K562 (cell line): ENCODE data around the gene TSPAN18. TPM values are rescaled to one million over a fixed set of nuclear protein-coding genes. Genes with fewer than 3 reads are reported as not detected.
A peak's percentile ranks its signal among the peaks of the same experiment; 100 is the strongest.

Experiments used
- BCL6 ChIP-seq: fragments of 250-450 bp; sonication (Bioruptor Pico); IDR thresholded peaks from 2 replicates; pipeline ENCODE4 v1.4.0; 2020
- HMGN3 ChIP-seq: IDR thresholded peaks from 2 replicates; pipeline ENCODE4 v1.6.1; 2011; ENCODE audit warnings: borderline replicate concordance, low read depth, mild to moderate bottlenecking, mixed read lengths, low read length; ENCODE audit not compliant: insufficient read length; ENCODE audit errors: extremely low read depth
- NFIX ChIP-seq: fragments of 250-450 bp; sonication (Bioruptor Pico); IDR thresholded peaks from 2 replicates; pipeline ENCODE4 v1.4.0; 2020; ENCODE audit warnings: low read depth, mild to moderate bottlenecking, moderate library complexity
- NFXL1 ChIP-seq: fragments of 450-650 bp; formaldehyde crosslinking; IDR thresholded peaks from 2 replicates; pipeline ENCODE4 v1.4.0; 2021; ENCODE audit warnings: mild to moderate bottlenecking
- SMAD4 ChIP-seq: fragments of 250-450 bp; sonication (Bioruptor Pico); conservative IDR thresholded peaks from 2 replicates; pipeline ENCODE4 v1.8.0; 2021; ENCODE audit warnings: inconsistent platforms, mild to moderate bottlenecking, moderate library complexity
- SMARCC2 ChIP-seq: fragments of 450-650 bp; IDR thresholded peaks from 2 replicates; pipeline ENCODE4 v1.6.1; 2017; ENCODE audit warnings: antibody characterized with exemption, moderate library complexity, mild to moderate bottlenecking, low read depth
- SMC3 ChIP-seq: conservative IDR thresholded peaks from 2 replicates; pipeline ENCODE4 v1.6.1; 2011; ENCODE audit warnings: low read depth, low read length, improper control_type of control experiment; ENCODE audit not compliant: insufficient read depth
- ZKSCAN1 ChIP-seq: fragments of 150-350 bp; IDR thresholded peaks from 2 replicates; pipeline ENCODE4 v1.6.1; 2016; ENCODE audit warnings: low read depth, low read length
- ZNF184 ChIP-seq: sonication (generic); formaldehyde crosslinking; IDR thresholded peaks from 2 replicates; pipeline ENCODE4 v1.5.0; 2020; ENCODE audit warnings: missing genetic modification reagents
- ZNF766 ChIP-seq: fragments of 200-800 bp; sonication (Bioruptor generic); conservative IDR thresholded peaks from 2 replicates; pipeline ENCODE4 v1.6.1; 2016; ENCODE audit warnings: missing genetic modification characterization, missing compliant biosample characterization
- polyA plus RNA-seq, 8 experiments: library from polyadenylated mRNA; depleted of rRNA in 4 of 8; stranded (reverse) in 5 of 8; unstranded in 3 of 8; fragments of >200 nt; fragmentation: Nextera tagmentation in 2 of 8; fragmentation: Illumina TruSeq in 1 of 8; extraction: Ambion mirVana in 2 of 8; extraction: Trizol in 1 of 8; gene quantifications; 2 replicates each; pipeline versions ENCODE4 v1.2.1 to v1.2.3, GENCODE V29; 2011 to 2014; ENCODE audit warnings: inconsistent platforms in 1 of 8, missing spikeins in 1 of 8
- total RNA-seq, 7 experiments: library from RNA; depleted of rRNA in 6 of 7; stranded (reverse); fragments of >200 nt in 6 of 7; fragmentation: Illumina TruSeq in 2 of 7; extraction: Trizol in 2 of 7; gene quantifications; 2 replicates each; pipeline versions ENCODE4 v1.2.1 to v1.2.3, GENCODE V29; 2011 to 2021; ENCODE audit warnings: low replicate concordance in 1 of 7
- TF ChIP-seq, protein P1 (sequence below): IDR thresholded peaks from 2 replicates; pipeline ENCODE4 v1.6.1; 2016; ENCODE audit warnings: missing genetic modification characterization, missing compliant biosample characterization
- TF ChIP-seq, protein P2 (sequence below): IDR thresholded peaks from 2 replicates; pipeline ENCODE4 v1.6.1; 2014; ENCODE audit warnings: antibody characterized with exemption
- TF ChIP-seq, protein P3 (sequence below): fragments of 200-600 bp; sonication (generic); IDR thresholded peaks from one replicate; pipeline ENCODE4 v1.6.1; 2012; ENCODE audit warnings: mild to moderate bottlenecking, low read depth, low read length, inconsistent platforms

Gene TSPAN18
- total and polyA plus RNA-seq, 9 of the 15 experiments (the other 6 are each of a cell fraction or from before 2014, with no cell fraction given) = 0.17 to 0.35 (median 0.22) TPM; not detected in 4

DNA sequence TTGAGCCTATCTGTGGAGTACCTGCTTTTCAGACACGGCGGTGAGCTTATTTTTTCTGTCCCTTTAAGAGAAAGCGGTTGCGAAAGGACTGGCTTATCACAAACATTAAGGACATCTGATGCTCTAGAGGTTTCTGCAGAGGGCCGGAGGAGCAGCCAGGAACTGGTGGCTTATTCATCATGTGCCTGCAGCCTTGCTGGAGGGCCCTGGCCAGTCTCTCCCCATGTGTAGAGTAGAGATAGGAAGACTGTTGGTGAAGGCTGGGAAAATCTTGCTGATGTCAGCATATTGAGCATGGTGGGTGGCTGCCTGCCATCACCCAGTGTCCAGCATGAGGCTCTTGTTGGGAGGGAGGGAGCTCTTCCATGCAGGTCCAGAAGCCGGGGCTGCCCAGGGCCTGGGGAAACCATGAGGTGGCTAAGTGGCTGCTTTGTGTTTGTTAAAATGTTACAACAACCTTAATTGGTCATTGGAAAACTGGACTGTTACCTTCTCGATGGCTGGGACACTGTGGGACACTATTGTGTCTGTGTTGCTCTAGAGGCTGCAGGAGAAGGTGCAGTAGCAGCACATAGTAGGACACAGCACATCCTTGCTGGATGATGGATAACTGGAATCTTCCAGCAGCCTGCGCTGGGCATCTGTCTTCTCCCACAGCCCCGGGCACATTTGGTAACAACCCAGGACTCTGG lies 54.3 kb downstream of the TSPAN18 start (continued):
- TF ChIP-seq, protein P1, sequence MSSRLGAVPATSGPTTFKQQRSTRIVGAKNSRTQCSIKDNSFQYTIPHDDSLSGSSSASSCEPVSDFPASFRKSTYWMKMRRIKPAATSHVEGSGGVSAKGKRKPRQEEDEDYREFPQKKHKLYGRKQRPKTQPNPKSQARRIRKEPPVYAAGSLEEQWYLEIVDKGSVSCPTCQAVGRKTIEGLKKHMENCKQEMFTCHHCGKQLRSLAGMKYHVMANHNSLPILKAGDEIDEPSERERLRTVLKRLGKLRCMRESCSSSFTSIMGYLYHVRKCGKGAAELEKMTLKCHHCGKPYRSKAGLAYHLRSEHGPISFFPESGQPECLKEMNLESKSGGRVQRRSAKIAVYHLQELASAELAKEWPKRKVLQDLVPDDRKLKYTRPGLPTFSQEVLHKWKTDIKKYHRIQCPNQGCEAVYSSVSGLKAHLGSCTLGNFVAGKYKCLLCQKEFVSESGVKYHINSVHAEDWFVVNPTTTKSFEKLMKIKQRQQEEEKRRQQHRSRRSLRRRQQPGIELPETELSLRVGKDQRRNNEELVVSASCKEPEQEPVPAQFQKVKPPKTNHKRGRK = no peak
- TF ChIP-seq ZNF184 (CRISPR knock-in tag) = no peak
- peak; percentile 96 for TF ChIP-seq ZKSCAN1
- TF ChIP-seq HMGN3 = peak; percentile 39
- TF ChIP-seq NFIX (CRISPR knock-in tag) = no peak
- TF ChIP-seq ZNF766 (CRISPR knock-in tag) = peak; percentile 100
- TF ChIP-seq, protein P2, sequence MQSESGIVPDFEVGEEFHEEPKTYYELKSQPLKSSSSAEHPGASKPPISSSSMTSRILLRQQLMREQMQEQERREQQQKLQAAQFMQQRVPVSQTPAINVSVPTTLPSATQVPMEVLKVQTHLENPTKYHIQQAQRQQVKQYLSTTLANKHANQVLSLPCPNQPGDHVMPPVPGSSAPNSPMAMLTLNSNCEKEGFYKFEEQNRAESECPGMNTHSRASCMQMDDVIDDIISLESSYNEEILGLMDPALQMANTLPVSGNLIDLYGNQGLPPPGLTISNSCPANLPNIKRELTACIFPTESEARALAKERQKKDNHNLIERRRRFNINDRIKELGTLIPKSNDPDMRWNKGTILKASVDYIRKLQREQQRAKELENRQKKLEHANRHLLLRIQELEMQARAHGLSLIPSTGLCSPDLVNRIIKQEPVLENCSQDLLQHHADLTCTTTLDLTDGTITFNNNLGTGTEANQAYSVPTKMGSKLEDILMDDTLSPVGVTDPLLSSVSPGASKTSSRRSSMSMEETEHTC = peak; percentile 94
- TF ChIP-seq SMARCC2 = no peak; the same call in 1 of the 2 replicates
- TF ChIP-seq SMC3 = no peak
- no peak for TF ChIP-seq BCL6 (CRISPR knock-in tag)
- peak; percentile 93 for TF ChIP-seq SMAD4 (CRISPR knock-in tag)
- TF ChIP-seq, protein P3, sequence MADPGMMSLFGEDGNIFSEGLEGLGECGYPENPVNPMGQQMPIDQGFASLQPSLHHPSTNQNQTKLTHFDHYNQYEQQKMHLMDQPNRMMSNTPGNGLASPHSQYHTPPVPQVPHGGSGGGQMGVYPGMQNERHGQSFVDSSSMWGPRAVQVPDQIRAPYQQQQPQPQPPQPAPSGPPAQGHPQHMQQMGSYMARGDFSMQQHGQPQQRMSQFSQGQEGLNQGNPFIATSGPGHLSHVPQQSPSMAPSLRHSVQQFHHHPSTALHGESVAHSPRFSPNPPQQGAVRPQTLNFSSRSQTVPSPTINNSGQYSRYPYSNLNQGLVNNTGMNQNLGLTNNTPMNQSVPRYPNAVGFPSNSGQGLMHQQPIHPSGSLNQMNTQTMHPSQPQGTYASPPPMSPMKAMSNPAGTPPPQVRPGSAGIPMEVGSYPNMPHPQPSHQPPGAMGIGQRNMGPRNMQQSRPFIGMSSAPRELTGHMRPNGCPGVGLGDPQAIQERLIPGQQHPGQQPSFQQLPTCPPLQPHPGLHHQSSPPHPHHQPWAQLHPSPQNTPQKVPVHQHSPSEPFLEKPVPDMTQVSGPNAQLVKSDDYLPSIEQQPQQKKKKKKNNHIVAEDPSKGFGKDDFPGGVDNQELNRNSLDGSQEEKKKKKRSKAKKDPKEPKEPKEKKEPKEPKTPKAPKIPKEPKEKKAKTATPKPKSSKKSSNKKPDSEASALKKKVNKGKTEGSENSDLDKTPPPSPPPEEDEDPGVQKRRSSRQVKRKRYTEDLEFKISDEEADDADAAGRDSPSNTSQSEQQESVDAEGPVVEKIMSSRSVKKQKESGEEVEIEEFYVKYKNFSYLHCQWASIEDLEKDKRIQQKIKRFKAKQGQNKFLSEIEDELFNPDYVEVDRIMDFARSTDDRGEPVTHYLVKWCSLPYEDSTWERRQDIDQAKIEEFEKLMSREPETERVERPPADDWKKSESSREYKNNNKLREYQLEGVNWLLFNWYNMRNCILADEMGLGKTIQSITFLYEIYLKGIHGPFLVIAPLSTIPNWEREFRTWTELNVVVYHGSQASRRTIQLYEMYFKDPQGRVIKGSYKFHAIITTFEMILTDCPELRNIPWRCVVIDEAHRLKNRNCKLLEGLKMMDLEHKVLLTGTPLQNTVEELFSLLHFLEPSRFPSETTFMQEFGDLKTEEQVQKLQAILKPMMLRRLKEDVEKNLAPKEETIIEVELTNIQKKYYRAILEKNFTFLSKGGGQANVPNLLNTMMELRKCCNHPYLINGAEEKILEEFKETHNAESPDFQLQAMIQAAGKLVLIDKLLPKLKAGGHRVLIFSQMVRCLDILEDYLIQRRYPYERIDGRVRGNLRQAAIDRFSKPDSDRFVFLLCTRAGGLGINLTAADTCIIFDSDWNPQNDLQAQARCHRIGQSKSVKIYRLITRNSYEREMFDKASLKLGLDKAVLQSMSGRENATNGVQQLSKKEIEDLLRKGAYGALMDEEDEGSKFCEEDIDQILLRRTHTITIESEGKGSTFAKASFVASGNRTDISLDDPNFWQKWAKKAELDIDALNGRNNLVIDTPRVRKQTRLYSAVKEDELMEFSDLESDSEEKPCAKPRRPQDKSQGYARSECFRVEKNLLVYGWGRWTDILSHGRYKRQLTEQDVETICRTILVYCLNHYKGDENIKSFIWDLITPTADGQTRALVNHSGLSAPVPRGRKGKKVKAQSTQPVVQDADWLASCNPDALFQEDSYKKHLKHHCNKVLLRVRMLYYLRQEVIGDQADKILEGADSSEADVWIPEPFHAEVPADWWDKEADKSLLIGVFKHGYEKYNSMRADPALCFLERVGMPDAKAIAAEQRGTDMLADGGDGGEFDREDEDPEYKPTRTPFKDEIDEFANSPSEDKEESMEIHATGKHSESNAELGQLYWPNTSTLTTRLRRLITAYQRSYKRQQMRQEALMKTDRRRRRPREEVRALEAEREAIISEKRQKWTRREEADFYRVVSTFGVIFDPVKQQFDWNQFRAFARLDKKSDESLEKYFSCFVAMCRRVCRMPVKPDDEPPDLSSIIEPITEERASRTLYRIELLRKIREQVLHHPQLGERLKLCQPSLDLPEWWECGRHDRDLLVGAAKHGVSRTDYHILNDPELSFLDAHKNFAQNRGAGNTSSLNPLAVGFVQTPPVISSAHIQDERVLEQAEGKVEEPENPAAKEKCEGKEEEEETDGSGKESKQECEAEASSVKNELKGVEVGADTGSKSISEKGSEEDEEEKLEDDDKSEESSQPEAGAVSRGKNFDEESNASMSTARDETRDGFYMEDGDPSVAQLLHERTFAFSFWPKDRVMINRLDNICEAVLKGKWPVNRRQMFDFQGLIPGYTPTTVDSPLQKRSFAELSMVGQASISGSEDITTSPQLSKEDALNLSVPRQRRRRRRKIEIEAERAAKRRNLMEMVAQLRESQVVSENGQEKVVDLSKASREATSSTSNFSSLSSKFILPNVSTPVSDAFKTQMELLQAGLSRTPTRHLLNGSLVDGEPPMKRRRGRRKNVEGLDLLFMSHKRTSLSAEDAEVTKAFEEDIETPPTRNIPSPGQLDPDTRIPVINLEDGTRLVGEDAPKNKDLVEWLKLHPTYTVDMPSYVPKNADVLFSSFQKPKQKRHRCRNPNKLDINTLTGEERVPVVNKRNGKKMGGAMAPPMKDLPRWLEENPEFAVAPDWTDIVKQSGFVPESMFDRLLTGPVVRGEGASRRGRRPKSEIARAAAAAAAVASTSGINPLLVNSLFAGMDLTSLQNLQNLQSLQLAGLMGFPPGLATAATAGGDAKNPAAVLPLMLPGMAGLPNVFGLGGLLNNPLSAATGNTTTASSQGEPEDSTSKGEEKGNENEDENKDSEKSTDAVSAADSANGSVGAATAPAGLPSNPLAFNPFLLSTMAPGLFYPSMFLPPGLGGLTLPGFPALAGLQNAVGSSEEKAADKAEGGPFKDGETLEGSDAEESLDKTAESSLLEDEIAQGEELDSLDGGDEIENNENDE = no peak
- no peak for TF ChIP-seq NFXL1
